PC-3 (cell line): Measurements from ENCODE around the gene ACTR1A. TPM values are rescaled to one million over a fixed set of nuclear protein-coding genes. Genes with fewer than 3 reads are reported as not detected.
A peak's percentile ranks its signal among the peaks of the same experiment; 100 is the strongest.

Experiments
- ATAC-seq: fragments of 200-7000 bp; cut with Tn5 transposase; 2 replicates; pipeline ENCODE4 v1.9.1; 2020; ENCODE audit warnings: mild to moderate bottlenecking, moderate library complexity
- BruUV-seq: library from RNA; stranded (reverse); fragments of 400-500 nt; replicated peaks from 2 replicates; lab custom pipeline; 2021; lab: Mats Ljungman, UMichigan
- CTCF ChIA-PET: fragments of 300-600 bp; sonication (Branson Sonifier 250); formaldehyde crosslinking; loops from one replicate; lab custom pipeline; 2022; ENCODE audit warnings: antibody characterized with exemption; lab: Charles Lee
- POLR2A ChIA-PET: fragments of 300-600 bp; sonication (Branson Sonifier 250); formaldehyde crosslinking; loops from one replicate; lab custom pipeline; 2022; ENCODE audit warnings: antibody characterized with exemption; ENCODE audit not compliant: unreplicated experiment; lab: Charles Lee
- DNase-seq: peaks from one replicate; pipeline ENCODE4 v3.0.0-alpha.2; 2015
- H2AFZ ChIP-seq: fragments of 300-600 bp; sonication (generic); 2 replicates; pipeline ENCODE4 v1.6.0; 2016; ENCODE audit warnings: antibody characterized with exemption, low read length
- H3F3A ChIP-seq: fragments of 300-600 bp; sonication (generic); one replicate; pipeline ENCODE4 v1.6.0; 2017; ENCODE audit warnings: antibody characterized with exemption, low read length, control low read depth, mild to moderate bottlenecking; ENCODE audit not compliant: unreplicated experiment
- H3K27ac ChIP-seq: fragments of 300-600 bp; sonication (generic); 2 replicates; pipeline ENCODE4 v1.5.1; 2016; ENCODE audit warnings: mild to moderate bottlenecking, low read length
- H3K27me3 ChIP-seq: fragments of 300-600 bp; sonication (generic); 2 replicates; pipeline ENCODE4 v1.6.1; 2016; ENCODE audit warnings: low read length, mixed read lengths
- H3K36me3 ChIP-seq: fragments of 300-600 bp; sonication (generic); 2 replicates; pipeline ENCODE4 v1.6.1; 2016; ENCODE audit warnings: low read depth, mixed run types, low read length, mixed read lengths
- H3K4me1 ChIP-seq: fragments of 300-600 bp; sonication (generic); 2 replicates; pipeline ENCODE4 v1.5.1; 2016; ENCODE audit warnings: low read length; ENCODE audit not compliant: insufficient read depth
- H3K4me2 ChIP-seq: fragments of 300-600 bp; sonication (generic); 2 replicates; pipeline ENCODE4 v1.6.0; 2016; ENCODE audit warnings: low read length
- H3K4me3 ChIP-seq: fragments of 300-600 bp; sonication (generic); 2 replicates; pipeline ENCODE4 v1.5.1; 2016; ENCODE audit warnings: mild to moderate bottlenecking, low read length, mixed read lengths
- H3K79me2 ChIP-seq: fragments of 300-600 bp; sonication (generic); 2 replicates; pipeline ENCODE4 v1.6.1; 2017; ENCODE audit warnings: low read length, mixed read lengths
- H3K9ac ChIP-seq: fragments of 300-600 bp; sonication (generic); 2 replicates; pipeline ENCODE4 v1.6.0; 2016; ENCODE audit warnings: mild to moderate bottlenecking, low read length
- H3K9me2 ChIP-seq: fragments of 300-600 bp; sonication (generic); replicated peaks from 2 replicates; pipeline ENCODE4 v1.6.1; 2016; ENCODE audit warnings: mixed run types, low read length, mixed read lengths
- H3K9me3 ChIP-seq: fragments of 300-600 bp; sonication (generic); 2 replicates; pipeline ENCODE4 v1.6.1; 2016; ENCODE audit warnings: low read length, mixed read lengths
- H4K20me1 ChIP-seq: fragments of 300-600 bp; sonication (generic); 2 replicates; pipeline ENCODE4 v1.6.1; 2016; ENCODE audit warnings: low read length, mixed read lengths
- EZH2 ChIP-seq: fragments of 300-600 bp; sonication (generic); IDR thresholded peaks from one replicate; pipeline ENCODE4 v1.6.1; 2017; ENCODE audit warnings: antibody characterized with exemption, mild to moderate bottlenecking, low read length; ENCODE audit not compliant: unreplicated experiment
- EZH2phosphoT487 ChIP-seq: fragments of 300-600 bp; sonication (generic); IDR thresholded peaks from 2 replicates; pipeline ENCODE4 v1.6.1; 2018; ENCODE audit warnings: mild to moderate bottlenecking, antibody characterized with exemption, low read length, borderline replicate concordance
- intact Hi-C: fragments of 100-400 bp; cut with micrococcal nuclease; formaldehyde crosslinking; loops from 2 replicates; pipeline ENCODE4 v1.9.0; 2023
- total RNA-seq: library from RNA; depleted of rRNA; stranded (reverse); fragments of >200 nt; gene quantifications from 2 replicates; pipeline ENCODE4 v1.2.3, GENCODE V29; 2014
- TF ChIP-seq, protein P1 (sequence below): fragments of 300-600 bp; sonication (generic); conservative IDR thresholded peaks from 2 replicates; pipeline ENCODE4 v1.5.1; 2017; ENCODE audit warnings: antibody characterized with exemption, low read depth, mild to moderate bottlenecking, low read length

Gene ACTR1A
- total RNA-seq, 1 experiment from 2014 or later: 69.9 TPM

DNA sequence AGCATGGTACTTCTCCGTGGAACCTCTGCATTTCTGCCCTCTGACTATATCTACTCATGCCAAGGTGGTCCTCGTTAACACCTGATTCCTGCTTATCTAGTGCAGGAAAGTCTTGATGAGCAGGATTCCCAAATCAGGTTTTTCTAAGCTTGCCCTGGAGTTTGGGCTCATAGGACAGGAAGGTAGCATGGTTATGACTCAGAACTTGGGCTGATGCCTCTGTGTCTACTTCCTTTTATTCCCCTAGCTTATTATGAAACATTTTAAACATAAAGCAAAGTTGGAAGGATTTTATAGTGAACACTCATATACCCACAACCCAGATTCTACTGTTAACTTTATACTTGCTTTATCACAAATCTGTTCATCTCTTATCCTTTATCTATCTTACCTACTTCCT, 6.9 kb upstream of the ACTR1A start:
- Histone ChIP-seq H3K79me2 (peaks cover 39% of the 10 kb centered on the region), H3K9me3 (no peaks in the 10 kb centered on the region), H3K4me1 (peaks cover 35% of the 10 kb centered on the region), H3K9me2 (no peaks in the 10 kb centered on the region), H3K27me3 (no peaks in the 10 kb centered on the region), H2AFZ (no peak overlapping the region), H3K4me2 (peak overlapping the region; percentile 40), H3K27ac (peak overlapping the region; percentile 44), H3K4me3 (no peak overlapping the region), H3F3A (no peaks in the 10 kb centered on the region), H4K20me1 (peaks cover 6% of the 10 kb centered on the region; the same call in 1 of the 2 replicates), H3K9ac (no peak overlapping the region), H3K36me3 (no peaks in the 10 kb centered on the region; the same call in 1 of the 2 replicates)
- peak; percentile 91 for ATAC-seq
- intact Hi-C loops: no loop called here
- no TSS peak for BruUV-seq
- TF ChIP-seq, protein P1, sequence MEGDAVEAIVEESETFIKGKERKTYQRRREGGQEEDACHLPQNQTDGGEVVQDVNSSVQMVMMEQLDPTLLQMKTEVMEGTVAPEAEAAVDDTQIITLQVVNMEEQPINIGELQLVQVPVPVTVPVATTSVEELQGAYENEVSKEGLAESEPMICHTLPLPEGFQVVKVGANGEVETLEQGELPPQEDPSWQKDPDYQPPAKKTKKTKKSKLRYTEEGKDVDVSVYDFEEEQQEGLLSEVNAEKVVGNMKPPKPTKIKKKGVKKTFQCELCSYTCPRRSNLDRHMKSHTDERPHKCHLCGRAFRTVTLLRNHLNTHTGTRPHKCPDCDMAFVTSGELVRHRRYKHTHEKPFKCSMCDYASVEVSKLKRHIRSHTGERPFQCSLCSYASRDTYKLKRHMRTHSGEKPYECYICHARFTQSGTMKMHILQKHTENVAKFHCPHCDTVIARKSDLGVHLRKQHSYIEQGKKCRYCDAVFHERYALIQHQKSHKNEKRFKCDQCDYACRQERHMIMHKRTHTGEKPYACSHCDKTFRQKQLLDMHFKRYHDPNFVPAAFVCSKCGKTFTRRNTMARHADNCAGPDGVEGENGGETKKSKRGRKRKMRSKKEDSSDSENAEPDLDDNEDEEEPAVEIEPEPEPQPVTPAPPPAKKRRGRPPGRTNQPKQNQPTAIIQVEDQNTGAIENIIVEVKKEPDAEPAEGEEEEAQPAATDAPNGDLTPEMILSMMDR: no peak
- TF ChIP-seq EZH2phosphoT487 (no peak), EZH2 (no peak)
- CTCF ChIA-PET: interaction anchor here (0.9 to 1.0 kb wide), 2 partner anchors 74 to 87 kb away, joined by 3 to 7 read pairs; no protein-coding TSS in a partner anchor
- DNase-seq: peak; percentile 73
- POLR2A ChIA-PET: interaction anchor here (0.7 kb wide), 1 partner anchor 102 kb away, joined by 5 read pairs; no protein-coding TSS in a partner anchor

DNA sequence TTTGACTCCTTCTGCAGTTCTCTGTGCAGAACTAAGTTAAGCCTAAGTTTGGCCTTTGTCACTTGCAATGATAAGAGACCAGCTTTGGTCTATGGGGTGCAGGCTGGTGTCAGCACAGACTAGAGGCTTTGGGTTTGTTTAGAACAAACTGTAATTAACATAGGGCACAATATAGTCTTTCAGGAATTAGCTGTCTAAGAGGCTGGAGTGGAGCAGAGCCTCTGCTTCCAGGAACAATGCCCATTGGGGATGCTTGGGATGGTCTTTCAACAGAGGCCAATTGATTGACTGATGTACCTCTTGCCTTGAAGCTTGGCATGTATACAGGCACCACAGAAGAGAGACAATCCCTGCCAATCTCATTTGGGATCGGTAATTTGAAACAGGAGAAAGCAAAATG, 6.0 kb upstream of the ACTR1A start:
- POLR2A ChIA-PET: no interaction called here
- no peak overlapping the region for H3K27ac ChIP-seq
- CTCF ChIA-PET: no interaction called here

DNA sequence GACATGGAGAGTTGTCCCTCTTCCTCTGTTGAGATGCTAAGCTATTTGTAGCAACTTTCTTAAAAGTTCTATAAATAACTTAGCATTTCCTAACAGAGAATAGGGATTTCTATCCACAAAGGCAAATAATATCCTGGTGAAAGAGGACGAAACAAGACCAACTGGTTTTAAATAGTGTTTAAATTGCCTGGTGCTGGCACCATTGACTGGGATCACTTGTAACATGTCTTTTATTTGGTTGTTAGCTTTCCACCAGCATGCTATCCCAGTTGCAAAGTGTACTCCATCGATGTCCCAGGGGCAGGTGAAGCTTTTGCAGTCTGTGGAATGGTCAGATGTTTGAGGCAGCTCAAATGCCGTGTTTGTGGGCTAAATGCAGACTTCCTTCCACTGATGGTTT, 5.0 kb upstream of the ACTR1A start:
- H3K79me2 ChIP-seq: peaks cover 43% of the 10 kb centered on the region
- H3K9me3 ChIP-seq: no peaks in the 10 kb centered on the region
- no peaks in the 10 kb centered on the region for H3K9me2 ChIP-seq
- ChIA-PET CTCF (no interaction called here), POLR2A (no interaction called here)
- no peaks in the 10 kb centered on the region for H3K27me3 ChIP-seq
- BruUV-seq: no TSS peak
- H4K20me1 ChIP-seq: peaks cover 6% of the 10 kb centered on the region; the same call in 1 of the 2 replicates
- H3K4me2 ChIP-seq: peak overlapping the region; percentile 53; the same call in 1 of the 2 replicates
- no peak overlapping the region for H3K27ac ChIP-seq
- peaks cover 35% of the 10 kb centered on the region for H3K4me1 ChIP-seq
- intact Hi-C loops: no loop called here
- no peak for TF ChIP-seq EZH2phosphoT487
- TF ChIP-seq EZH2: no peak
- TF ChIP-seq, protein P1: no peak
- no peak for ATAC-seq
- H2AFZ ChIP-seq: no peak overlapping the region
- H3K36me3 ChIP-seq: no peaks in the 10 kb centered on the region; the same call in 1 of the 2 replicates
- H3K4me3 ChIP-seq: no peak overlapping the region
- H3K9ac ChIP-seq: no peak overlapping the region
- no peaks in the 10 kb centered on the region for H3F3A ChIP-seq
- peak; percentile 16 for DNase-seq

More for the DNA sequence above, 6.0 kb upstream of the ACTR1A start:
- no peak for ATAC-seq
- TF ChIP-seq, protein P1: no peak
- TF ChIP-seq EZH2phosphoT487 (no peak), EZH2 (no peak)
- H3K79me2 ChIP-seq: peaks cover 43% of the 10 kb centered on the region
- H3K9me3 ChIP-seq: no peaks in the 10 kb centered on the region
- intact Hi-C loops: no loop called here
- no peak overlapping the region for H3K4me2 ChIP-seq
- peaks cover 35% of the 10 kb centered on the region for H3K4me1 ChIP-seq
- no peak overlapping the region for H2AFZ ChIP-seq
- no peaks in the 10 kb centered on the region for H3F3A ChIP-seq
- H3K36me3 ChIP-seq: no peaks in the 10 kb centered on the region; the same call in 1 of the 2 replicates
- no peak for DNase-seq
- BruUV-seq: no TSS peak
- H3K9ac ChIP-seq: no peak overlapping the region
- H4K20me1 ChIP-seq: peaks cover 6% of the 10 kb centered on the region; the same call in 1 of the 2 replicates
- H3K4me3 ChIP-seq: no peak overlapping the region
- no peaks in the 10 kb centered on the region for H3K27me3 ChIP-seq
- H3K9me2 ChIP-seq: no peaks in the 10 kb centered on the region
